Measurements from ENCODE around the gene OTUB2.

Gene OTUB2

GRCh38 chr14:94043111-94043755, 17.1 kb downstream of the OTUB2 start:
- in situ Hi-C loops (cut with HindIII; ENCODE audit: low sequenced_read_pairs): no loop called here
- no peak for DNase-seq (ENCODE audit: low read depth, low spot score)
- H3K4me3 ChIP-seq (ENCODE audit: low read depth, low read length): no peak overlapping the region
- TF ChIP-seq, protein P1, sequence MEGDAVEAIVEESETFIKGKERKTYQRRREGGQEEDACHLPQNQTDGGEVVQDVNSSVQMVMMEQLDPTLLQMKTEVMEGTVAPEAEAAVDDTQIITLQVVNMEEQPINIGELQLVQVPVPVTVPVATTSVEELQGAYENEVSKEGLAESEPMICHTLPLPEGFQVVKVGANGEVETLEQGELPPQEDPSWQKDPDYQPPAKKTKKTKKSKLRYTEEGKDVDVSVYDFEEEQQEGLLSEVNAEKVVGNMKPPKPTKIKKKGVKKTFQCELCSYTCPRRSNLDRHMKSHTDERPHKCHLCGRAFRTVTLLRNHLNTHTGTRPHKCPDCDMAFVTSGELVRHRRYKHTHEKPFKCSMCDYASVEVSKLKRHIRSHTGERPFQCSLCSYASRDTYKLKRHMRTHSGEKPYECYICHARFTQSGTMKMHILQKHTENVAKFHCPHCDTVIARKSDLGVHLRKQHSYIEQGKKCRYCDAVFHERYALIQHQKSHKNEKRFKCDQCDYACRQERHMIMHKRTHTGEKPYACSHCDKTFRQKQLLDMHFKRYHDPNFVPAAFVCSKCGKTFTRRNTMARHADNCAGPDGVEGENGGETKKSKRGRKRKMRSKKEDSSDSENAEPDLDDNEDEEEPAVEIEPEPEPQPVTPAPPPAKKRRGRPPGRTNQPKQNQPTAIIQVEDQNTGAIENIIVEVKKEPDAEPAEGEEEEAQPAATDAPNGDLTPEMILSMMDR (IDR thresholded peaks at IDR 0.05; ENCODE audit: low read depth, low read length): no peak

- no peak for DNase-seq (ENCODE audit: low read depth, low spot score)
- in situ Hi-C loops (cut with HindIII; ENCODE audit: low sequenced_read_pairs): no loop called here
- TF ChIP-seq, protein P1 (IDR thresholded peaks at IDR 0.05; ENCODE audit: low read depth, low read length): no peak
- no peak overlapping the region for H3K4me3 ChIP-seq (ENCODE audit: low read depth, low read length)
Observed at GRCh38 chr14:94043756-94044475, 17.8 kb downstream of the OTUB2 start.

- TF ChIP-seq, protein P1 (IDR thresholded peaks at IDR 0.05; ENCODE audit: low read depth, low read length): no peak
- no peak overlapping the region for H3K4me3 ChIP-seq (ENCODE audit: low read depth, low read length)
- DNase-seq (ENCODE audit: low read depth, low spot score): no peak
- in situ Hi-C loops (cut with HindIII; ENCODE audit: low sequenced_read_pairs): no loop called here
Observed at GRCh38 chr14:94044476-94045091, 18.4 kb downstream of the OTUB2 start.

DNA sequence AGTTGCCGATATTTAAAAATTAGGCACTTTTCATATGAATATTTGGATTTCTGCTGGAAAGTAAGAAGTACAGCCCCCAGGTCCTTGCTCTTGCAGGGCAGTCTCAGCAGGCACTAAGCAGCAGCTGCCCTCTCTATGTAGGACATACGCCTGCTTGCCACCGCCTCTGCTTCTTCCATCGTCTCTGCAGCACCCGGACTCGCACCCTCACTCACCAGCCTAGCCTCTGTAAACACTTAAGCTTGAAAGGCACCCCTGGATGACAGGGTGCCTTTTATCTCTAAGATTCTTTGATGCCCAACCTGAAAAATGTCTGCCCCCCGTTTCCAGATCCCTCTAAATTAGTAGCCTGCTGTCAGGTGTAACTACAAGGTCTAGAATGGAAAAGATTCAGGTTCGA, 19.0 kb downstream of the OTUB2 start:
- DNase-seq (ENCODE audit: low read depth, low spot score): no peak
- in situ Hi-C loops (cut with HindIII; ENCODE audit: low sequenced_read_pairs): no loop called here
- no peak overlapping the region for H3K4me3 ChIP-seq (ENCODE audit: low read depth, low read length)
- TF ChIP-seq, protein P1 (IDR thresholded peaks at IDR 0.05; ENCODE audit: low read depth, low read length): no peak

GRCh38 chr14:94045563-94046345, 19.6 kb downstream of the OTUB2 start:
- in situ Hi-C loops (cut with HindIII; ENCODE audit: low sequenced_read_pairs): no loop called here
- DNase-seq (ENCODE audit: low read depth, low spot score): no peak
- no peak overlapping the region for H3K4me3 ChIP-seq (ENCODE audit: low read depth, low read length)
- TF ChIP-seq, protein P1 (IDR thresholded peaks at IDR 0.05; ENCODE audit: low read depth, low read length): no peak

GRCh38 chr14:94046696-94047250, 20.6 kb downstream of the OTUB2 start:
- TF ChIP-seq, protein P1 (IDR thresholded peaks at IDR 0.05; ENCODE audit: low read depth, low read length): no peak
- no peak for DNase-seq (ENCODE audit: low read depth, low spot score)
- in situ Hi-C loops (cut with HindIII; ENCODE audit: low sequenced_read_pairs): no loop called here
- no peak overlapping the region for H3K4me3 ChIP-seq (ENCODE audit: low read depth, low read length)

All from astrocyte of the spinal cord (primary cell).